ENCODE measurements around the gene HDAC9. TPM values are rescaled to one million over a fixed set of nuclear protein-coding genes. Genes with fewer than 3 reads are reported as not detected.

Gene HDAC9
- total and polyA plus RNA-seq, 2 experiments from 2014 or later: 32.7 to 101 TPM

- no peak for DNase-seq (ENCODE audit: low read depth in 1 of 2, low spot score in 1 of 2)
- no peak overlapping the region for H3K27ac ChIP-seq
- H3K36me3 ChIP-seq: no peaks in the 10 kb centered on the region
- peaks cover 15% of the 10 kb centered on the region for H3K4me1 ChIP-seq (ENCODE audit: low read depth)
- no peaks in the 10 kb centered on the region for H3K27me3 ChIP-seq
- H3K4me3 ChIP-seq: no peak overlapping the region
- no peak for TF ChIP-seq CTCF (IDR thresholded peaks at IDR 0.05; ENCODE audit: low read depth, low read length)
- H3K9me3 ChIP-seq (ENCODE audit: low read depth): no peaks in the 10 kb centered on the region
Observed at GRCh38 chr7:18694484-18694883, 198.9 kb downstream of the HDAC9 start.

GRCh38 chr7:18694911-18695310, 199.4 kb downstream of the HDAC9 start:
- no peaks in the 10 kb centered on the region for H3K27me3 ChIP-seq
- H3K4me3 ChIP-seq: no peak overlapping the region
- H3K36me3 ChIP-seq: no peaks in the 10 kb centered on the region
- H3K27ac ChIP-seq: no peak overlapping the region
- TF ChIP-seq CTCF (IDR thresholded peaks at IDR 0.05; ENCODE audit: low read depth, low read length): no peak
- H3K9me3 ChIP-seq (ENCODE audit: low read depth): no peaks in the 10 kb centered on the region
- DNase-seq (ENCODE audit: low read depth in 1 of 2, low spot score in 1 of 2): no peak
- peaks cover 15% of the 10 kb centered on the region for H3K4me1 ChIP-seq (ENCODE audit: low read depth)

- no peaks in the 10 kb centered on the region for H3K27me3 ChIP-seq
- H3K4me1 ChIP-seq (ENCODE audit: low read depth): peaks cover 15% of the 10 kb centered on the region
- H3K9me3 ChIP-seq (ENCODE audit: low read depth): no peaks in the 10 kb centered on the region
- H3K36me3 ChIP-seq: no peaks in the 10 kb centered on the region
- no peak for TF ChIP-seq CTCF (IDR thresholded peaks at IDR 0.05; ENCODE audit: low read depth, low read length)
- H3K4me3 ChIP-seq: no peak overlapping the region
- H3K27ac ChIP-seq: no peak overlapping the region
- DNase-seq (ENCODE audit: low read depth in 1 of 2, low spot score in 1 of 2): no peak
Observed at GRCh38 chr7:18698258-18698734, 202.7 kb downstream of the HDAC9 start.

- DNase-seq (ENCODE audit: low read depth in 1 of 2, low spot score in 1 of 2): no peak
Observed at GRCh38 chr7:18700147-18700546, 204.6 kb downstream of the HDAC9 start.

GRCh38 chr7:18702071-18702829, 206.7 kb downstream of the HDAC9 start:
- DNase-seq (ENCODE audit: low read depth in 1 of 2, low spot score in 1 of 2): no peak
- no peak for TF ChIP-seq CTCF (IDR thresholded peaks at IDR 0.05; ENCODE audit: low read depth, low read length)
- no peak overlapping the region for H3K4me3 ChIP-seq
- H3K27me3 ChIP-seq: no peaks in the 10 kb centered on the region
- no peaks in the 10 kb centered on the region for H3K9me3 ChIP-seq (ENCODE audit: low read depth)
- no peak overlapping the region for H3K27ac ChIP-seq
- peaks cover 6% of the 10 kb centered on the region for H3K4me1 ChIP-seq (ENCODE audit: low read depth)
- no peaks in the 10 kb centered on the region for H3K36me3 ChIP-seq

More at GRCh38 chr7:18700147-18700546, 204.6 kb downstream of the HDAC9 start:
- H3K36me3 ChIP-seq: no peaks in the 10 kb centered on the region
- no peaks in the 10 kb centered on the region for H3K27me3 ChIP-seq
- no peaks in the 10 kb centered on the region for H3K9me3 ChIP-seq (ENCODE audit: low read depth)
- no peak overlapping the region for H3K27ac ChIP-seq
- no peak overlapping the region for H3K4me3 ChIP-seq
- no peak for TF ChIP-seq CTCF (IDR thresholded peaks at IDR 0.05; ENCODE audit: low read depth, low read length)
- H3K4me1 ChIP-seq (ENCODE audit: low read depth): peaks cover 6% of the 10 kb centered on the region
